ENCODE data around the gene DGAT2. TPM values are rescaled to one million over a fixed set of nuclear protein-coding genes. Genes with fewer than 3 reads are reported as not detected.

DGAT2 gene
- total RNA-seq, 1 experiment from 2014 or later, result 2.8 TPM

DNA sequence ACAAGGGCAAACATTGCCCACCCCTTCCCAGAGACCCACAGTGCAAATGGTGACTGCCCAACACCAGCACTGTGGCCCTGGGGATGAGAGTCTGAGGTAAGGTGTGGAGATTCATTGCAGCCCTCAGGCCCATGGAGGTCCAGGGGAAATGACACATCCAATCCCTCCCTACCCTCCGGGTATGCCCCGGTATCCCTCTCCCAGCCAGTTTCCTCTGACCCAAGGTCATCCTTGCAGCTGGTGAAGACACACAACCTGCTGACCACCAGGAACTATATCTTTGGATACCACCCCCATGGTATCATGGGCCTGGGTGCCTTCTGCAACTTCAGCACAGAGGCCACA, 27.5 kb downstream of the DGAT2 start:
- no peak overlapping the region for H2BK12ac ChIP-seq (ENCODE audit: insufficient read length, low read depth, low read length)
- no peaks in the 10 kb centered on the region; a peak in 1 of 5 replicates for H3K9me3 Mint-ChIP-seq
- no peak overlapping the region for H3T11ph ChIP-seq (ENCODE audit: low read length)
- H2BK15ac ChIP-seq (ENCODE audit: low read depth, low read length), result no peak overlapping the region
- no peak overlapping the region for H2BK5ac ChIP-seq (ENCODE audit: insufficient read length, low read length)
- no peak overlapping the region for H4K91ac ChIP-seq (ENCODE audit: insufficient read length, low read depth, low read length)
- no peaks in the 10 kb centered on the region; the same call in 1 of the 2 replicates for H3K27me3 ChIP-seq (ENCODE audit: insufficient read depth, low read length)
- H3K27ac Mint-ChIP-seq, result no peak overlapping the region
- no peak overlapping the region for H2BK20ac ChIP-seq (ENCODE audit: low read depth, low read length, poor library complexity, severe bottlenecking)
- no peak overlapping the region for H3K18ac ChIP-seq (ENCODE audit: insufficient read length, low read depth, low read length)
- no peaks in the 10 kb centered on the region for H3K9me3 ChIP-seq (ENCODE audit: control insufficient read depth, low read depth, low read length)
- H3K4me1 ChIP-seq (ENCODE audit: insufficient read depth, low read length), result no peaks in the 10 kb centered on the region
- H4K5ac ChIP-seq (ENCODE audit: insufficient read length, low read depth, low read length), result no peak overlapping the region
- H2AFZ ChIP-seq (ENCODE audit: low read length), result no peak overlapping the region
- H2AK5ac ChIP-seq (ENCODE audit: insufficient read length, low read length), result no peak overlapping the region
- TF ChIP-seq, protein P1, sequence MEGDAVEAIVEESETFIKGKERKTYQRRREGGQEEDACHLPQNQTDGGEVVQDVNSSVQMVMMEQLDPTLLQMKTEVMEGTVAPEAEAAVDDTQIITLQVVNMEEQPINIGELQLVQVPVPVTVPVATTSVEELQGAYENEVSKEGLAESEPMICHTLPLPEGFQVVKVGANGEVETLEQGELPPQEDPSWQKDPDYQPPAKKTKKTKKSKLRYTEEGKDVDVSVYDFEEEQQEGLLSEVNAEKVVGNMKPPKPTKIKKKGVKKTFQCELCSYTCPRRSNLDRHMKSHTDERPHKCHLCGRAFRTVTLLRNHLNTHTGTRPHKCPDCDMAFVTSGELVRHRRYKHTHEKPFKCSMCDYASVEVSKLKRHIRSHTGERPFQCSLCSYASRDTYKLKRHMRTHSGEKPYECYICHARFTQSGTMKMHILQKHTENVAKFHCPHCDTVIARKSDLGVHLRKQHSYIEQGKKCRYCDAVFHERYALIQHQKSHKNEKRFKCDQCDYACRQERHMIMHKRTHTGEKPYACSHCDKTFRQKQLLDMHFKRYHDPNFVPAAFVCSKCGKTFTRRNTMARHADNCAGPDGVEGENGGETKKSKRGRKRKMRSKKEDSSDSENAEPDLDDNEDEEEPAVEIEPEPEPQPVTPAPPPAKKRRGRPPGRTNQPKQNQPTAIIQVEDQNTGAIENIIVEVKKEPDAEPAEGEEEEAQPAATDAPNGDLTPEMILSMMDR (conservative IDR thresholded peaks at IDR 0.05), result no peak
- no peak for DNase-seq
- H3K27me3 Mint-ChIP-seq (ENCODE audit: low read depth), result no peaks in the 10 kb centered on the region; the same call in 1 of the 2 replicates
- H3K4me1 Mint-ChIP-seq, result peaks cover 7% of the 10 kb centered on the region in 2 experiments; a peak in 2 of 4 replicates
- no peak overlapping the region for H3K27ac ChIP-seq (ENCODE audit: insufficient read length, low read depth, low read length)
- H3K79me2 ChIP-seq (ENCODE audit: insufficient read depth, low read length), result no peaks in the 10 kb centered on the region
- no peak overlapping the region for H3K23ac ChIP-seq (ENCODE audit: insufficient read length, low read depth, low read length)
- no peaks in the 10 kb centered on the region for H3K23me2 ChIP-seq (ENCODE audit: insufficient read length, low read depth, low read length, poor library complexity, severe bottlenecking)
- H3K4me2 ChIP-seq (ENCODE audit: insufficient read depth, insufficient read length, low read length), result no peak overlapping the region
- no peak overlapping the region for H3K4ac ChIP-seq (ENCODE audit: low read depth, low read length)
- H4K8ac ChIP-seq (replicated peaks; ENCODE audit: insufficient read length, low read depth, low read length), result no peak overlapping the region
- H3K9ac ChIP-seq (ENCODE audit: extremely low read depth, insufficient read length, low read length), result no peak overlapping the region
- no peak overlapping the region for H2BK120ac ChIP-seq (ENCODE audit: low read depth, low read length, poor library complexity, severe bottlenecking)
- no peaks in the 10 kb centered on the region for H3K79me1 ChIP-seq (ENCODE audit: insufficient read depth, low read depth, low read length, poor library complexity, severe bottlenecking)
- H4K20me1 ChIP-seq (ENCODE audit: control insufficient read depth, insufficient read depth, insufficient read length), result no peaks in the 10 kb centered on the region
- H3K36me3 Mint-ChIP-seq (ENCODE audit: insufficient read depth in 1 of 3, low read depth in 3 of 3), result no peaks in the 10 kb centered on the region
- H3K14ac ChIP-seq (ENCODE audit: insufficient read depth, low read length), result 0 out of 2 replicates have a peak overlapping the region, but pooled peaks have one; percentile 60
- WGBS (ENCODE audit: extremely low coverage, insufficient read length, low lambda C conversion rate), result no CpG with 5 or more reads among the region's 2 CpGs
- no peak overlapping the region for H3K56ac ChIP-seq (ENCODE audit: insufficient read length, low read depth, low read length)
- H3K4me3 Mint-ChIP-seq, result no peak overlapping the region
